ENCODE results near the gene OPN3. TPM values are rescaled to one million over a fixed set of nuclear protein-coding genes. Genes with fewer than 3 reads are reported as not detected.

Gene OPN3
- total RNA-seq, 2 donors from 2014 or later: 9.2 to 14.7 TPM

GRCh38 chr1:241600496-241600901, 39.7 kb downstream of the OPN3 start:
- peak; percentile 72 for ATAC-seq (replicated peaks)

GRCh38 chr1:241598249-241598648, 41.9 kb downstream of the OPN3 start:
- Mint-ChIP-seq H3K27me3 (no peaks in the 10 kb centered on the region), H3K4me3 (no peak overlapping the region), H3K9me3 (no peaks in the 10 kb centered on the region), H3K36me3 (ENCODE audit: low read depth) (peaks cover 26% of the 10 kb centered on the region), H3K27ac (no peak overlapping the region), H3K4me1 (peaks cover 1% of the 10 kb centered on the region)
- ATAC-seq (replicated peaks): no peak

More at GRCh38 chr1:241600496-241600901, 39.7 kb downstream of the OPN3 start:
- Mint-ChIP-seq H3K36me3 (ENCODE audit: low read depth) (peaks cover 16% of the 10 kb centered on the region), H3K27ac (no peak overlapping the region), H3K9me3 (no peaks in the 10 kb centered on the region), H3K27me3 (no peaks in the 10 kb centered on the region), H3K4me1 (peaks cover 4% of the 10 kb centered on the region), H3K4me3 (no peak overlapping the region)

GRCh38 chr1:241596633-241597032, 43.5 kb downstream of the OPN3 start:
- ATAC-seq (replicated peaks): no peak
- Mint-ChIP-seq H3K9me3 (no peaks in the 10 kb centered on the region), H3K27ac (no peak overlapping the region), H3K27me3 (no peaks in the 10 kb centered on the region), H3K36me3 (ENCODE audit: low read depth) (peaks cover 19% of the 10 kb centered on the region), H3K4me3 (no peak overlapping the region), H3K4me1 (peaks cover 9% of the 10 kb centered on the region)

DNA sequence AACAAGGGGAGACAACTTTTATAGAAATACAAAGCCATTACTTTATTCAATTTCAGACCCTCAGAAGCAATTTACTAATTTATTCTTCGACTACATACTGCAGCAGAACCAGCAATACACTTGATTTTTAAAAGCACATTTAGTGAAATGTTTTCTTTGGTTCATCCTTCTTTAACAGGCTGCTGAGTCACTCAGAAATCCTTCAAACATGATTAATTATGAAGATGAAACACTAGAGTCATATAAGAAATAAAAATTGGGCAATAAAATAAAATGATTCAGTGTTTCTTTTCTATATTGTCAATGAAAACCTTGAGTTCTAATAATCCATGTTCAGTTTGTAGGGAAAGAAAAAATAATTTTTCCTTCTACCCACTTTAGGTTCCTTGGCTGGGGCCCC, 47.0 kb downstream of the OPN3 start:
- peak overlapping the region; percentile 34 for H3K4me3 Mint-ChIP-seq

DNA sequence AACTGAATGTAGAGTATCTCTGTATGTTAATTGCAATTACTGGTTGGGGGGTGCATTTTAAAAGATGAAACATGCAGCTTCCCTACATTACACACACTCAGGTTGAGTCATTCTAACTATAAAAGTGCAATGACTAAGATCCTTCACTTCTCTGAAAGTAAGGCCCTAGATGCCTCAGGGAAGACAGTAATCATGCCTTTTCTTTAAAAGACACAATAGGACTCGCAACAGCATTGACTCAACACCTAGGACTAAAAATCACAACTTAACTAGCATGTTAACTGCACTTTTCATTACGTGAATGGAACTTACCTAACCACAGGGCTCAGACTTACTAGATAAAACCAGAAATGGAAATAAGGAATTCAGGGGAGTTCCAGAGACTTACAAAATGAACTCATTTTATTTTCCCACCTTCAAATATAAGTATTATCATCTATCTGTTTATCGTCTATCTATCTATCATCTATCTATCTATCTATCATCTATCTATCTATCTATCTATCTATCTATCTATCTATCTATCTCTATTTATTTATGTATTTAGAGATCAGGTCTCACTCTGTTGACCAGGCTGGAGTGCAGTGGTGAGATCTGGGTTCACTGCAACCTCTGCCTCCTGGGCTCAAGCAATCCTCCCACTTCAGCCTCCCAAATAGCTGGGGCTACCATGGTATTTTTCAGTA, 47.8 kb downstream of the OPN3 start:
- Mint-ChIP-seq H3K27ac (peak overlapping the region; percentile 69), H3K4me3 (peak overlapping the region; percentile 34), H3K27me3 (no peaks in the 10 kb centered on the region), H3K9me3 (no peaks in the 10 kb centered on the region), H3K36me3 (ENCODE audit: low read depth) (peaks cover 19% of the 10 kb centered on the region), H3K4me1 (peaks cover 12% of the 10 kb centered on the region)
- peak; percentile 96 for ATAC-seq (replicated peaks)

More for the DNA sequence above, 47.0 kb downstream of the OPN3 start:
- Mint-ChIP-seq H3K4me1 (peaks cover 12% of the 10 kb centered on the region), H3K9me3 (no peaks in the 10 kb centered on the region), H3K27ac (peak overlapping the region; percentile 69), H3K36me3 (ENCODE audit: low read depth) (peaks cover 19% of the 10 kb centered on the region), H3K27me3 (no peaks in the 10 kb centered on the region)
- ATAC-seq (replicated peaks): no peak

DNA sequence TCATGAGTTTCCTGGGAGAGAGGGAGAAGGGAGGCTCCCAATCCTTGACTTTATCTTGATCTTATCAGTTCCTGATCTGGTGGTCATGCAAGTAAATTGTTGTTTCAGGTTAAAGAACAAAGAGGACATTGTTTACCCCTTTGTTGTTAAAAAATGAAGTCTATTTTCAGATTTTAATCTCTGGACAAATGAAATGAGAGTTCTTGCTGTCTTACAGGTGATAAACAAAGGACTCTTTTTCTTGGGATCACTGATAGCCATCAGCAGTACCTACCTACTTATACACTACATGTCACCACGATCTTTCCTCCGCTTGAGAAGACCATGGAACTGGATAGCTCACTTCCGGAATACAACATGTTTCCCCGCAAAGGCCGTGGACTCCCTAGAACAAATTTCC, 48.4 kb downstream of the OPN3 start:
- H3K36me3 Mint-ChIP-seq (ENCODE audit: low read depth): peaks cover 19% of the 10 kb centered on the region
- H3K9me3 Mint-ChIP-seq: no peaks in the 10 kb centered on the region
- peak overlapping the region; percentile 34 for H3K4me3 Mint-ChIP-seq
- peaks cover 12% of the 10 kb centered on the region for H3K4me1 Mint-ChIP-seq
- ATAC-seq (replicated peaks): no peak
- no peaks in the 10 kb centered on the region for H3K27me3 Mint-ChIP-seq
- H3K27ac Mint-ChIP-seq: peak overlapping the region; percentile 69

- Mint-ChIP-seq H3K36me3 (ENCODE audit: low read depth) (peaks cover 19% of the 10 kb centered on the region), H3K27me3 (no peaks in the 10 kb centered on the region), H3K9me3 (no peaks in the 10 kb centered on the region), H3K4me1 (peaks cover 12% of the 10 kb centered on the region), H3K27ac (peak overlapping the region; percentile 69), H3K4me3 (peak overlapping the region; percentile 34)
- peak; percentile 62 for ATAC-seq (replicated peaks)
These were observed 48.9 kb downstream of the OPN3 start for GRCh38 chr1:241591317-241591716.

DNA sequence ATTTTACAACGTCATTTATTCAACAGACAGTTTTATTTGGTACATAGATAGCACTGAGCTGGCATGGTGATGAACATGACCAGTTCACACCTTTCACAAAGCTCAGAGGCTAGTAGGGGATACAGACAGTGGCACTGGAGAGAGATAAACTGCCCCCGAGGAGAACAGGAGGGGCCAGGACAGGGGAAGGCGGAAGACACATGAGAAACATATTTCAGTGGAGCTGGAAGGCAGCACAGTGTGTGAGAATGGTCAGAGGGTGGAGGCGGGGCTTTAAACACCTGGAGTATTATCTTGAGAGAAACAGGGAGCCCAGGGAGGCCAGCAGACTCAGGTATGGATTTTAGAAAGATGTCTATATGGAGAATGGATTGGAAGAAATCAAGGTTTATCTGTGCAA, 49.5 kb downstream of the OPN3 start:
- ATAC-seq (replicated peaks): no peak
- H3K27ac Mint-ChIP-seq: peak overlapping the region; percentile 60
- no peaks in the 10 kb centered on the region for H3K27me3 Mint-ChIP-seq
- H3K9me3 Mint-ChIP-seq: no peaks in the 10 kb centered on the region
- H3K36me3 Mint-ChIP-seq (ENCODE audit: low read depth): peaks cover 19% of the 10 kb centered on the region
- H3K4me1 Mint-ChIP-seq: peaks cover 12% of the 10 kb centered on the region
- no peak overlapping the region for H3K4me3 Mint-ChIP-seq

DNA sequence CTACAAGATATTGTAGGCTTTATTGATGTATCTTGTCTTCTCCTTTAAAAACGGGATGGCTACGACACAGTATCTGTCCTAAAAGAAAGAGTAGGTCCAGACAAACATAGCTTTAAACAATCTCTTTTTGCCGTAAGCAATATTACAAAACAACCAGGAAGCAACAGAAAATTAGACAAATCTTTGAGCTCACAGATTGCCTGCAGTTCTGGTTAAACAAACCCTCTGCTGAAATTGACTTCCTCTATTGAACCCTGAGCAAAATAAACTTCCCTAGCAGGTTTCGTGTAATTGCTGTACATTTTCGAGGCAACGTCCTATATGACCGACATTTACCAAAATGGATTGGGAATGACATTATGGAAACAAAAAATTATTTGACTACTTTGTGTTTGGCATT, 50.6 kb downstream of the OPN3 start:
- H3K36me3 Mint-ChIP-seq (ENCODE audit: low read depth): peaks cover 13% of the 10 kb centered on the region
- ATAC-seq (replicated peaks): no peak
- no peaks in the 10 kb centered on the region for H3K27me3 Mint-ChIP-seq
- peaks cover 12% of the 10 kb centered on the region for H3K4me1 Mint-ChIP-seq
- H3K4me3 Mint-ChIP-seq: no peak overlapping the region
- H3K27ac Mint-ChIP-seq: no peak overlapping the region
- H3K9me3 Mint-ChIP-seq: no peaks in the 10 kb centered on the region

GRCh38 chr1:241586905-241587512, 53.2 kb downstream of the OPN3 start:
- Mint-ChIP-seq H3K4me3 (no peak overlapping the region), H3K36me3 (ENCODE audit: low read depth) (no peaks in the 10 kb centered on the region), H3K4me1 (peaks cover 7% of the 10 kb centered on the region), H3K27me3 (peaks cover 12% of the 10 kb centered on the region), H3K9me3 (no peaks in the 10 kb centered on the region), H3K27ac (no peak overlapping the region)
- no peak for ATAC-seq (replicated peaks)

DNA sequence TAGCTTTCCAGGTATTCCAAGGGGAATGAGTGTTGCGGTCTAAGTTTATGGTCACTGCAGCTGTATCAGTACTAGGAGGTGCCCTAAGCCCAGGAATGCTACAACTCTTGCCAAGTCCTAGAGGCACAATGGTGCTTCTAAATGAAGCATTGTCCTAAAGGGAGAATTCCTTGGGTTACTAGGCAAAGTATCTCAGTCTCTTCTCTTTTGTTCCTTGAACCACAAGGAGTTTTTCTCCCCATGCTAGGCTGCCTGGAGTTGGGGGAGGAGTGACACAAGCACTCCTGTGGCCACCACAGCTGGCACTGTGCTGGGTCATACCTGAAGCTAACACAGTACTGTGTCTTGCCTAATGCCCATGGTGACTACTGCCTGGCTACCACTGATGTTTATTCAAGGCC, 57.2 kb downstream of the OPN3 start:
- no peak for ATAC-seq (replicated peaks)
- H3K36me3 Mint-ChIP-seq (ENCODE audit: low read depth): no peaks in the 10 kb centered on the region
- no peaks in the 10 kb centered on the region for H3K4me1 Mint-ChIP-seq
- H3K27me3 Mint-ChIP-seq: peaks cover 27% of the 10 kb centered on the region
- no peak overlapping the region for H3K4me3 Mint-ChIP-seq
- no peak overlapping the region for H3K27ac Mint-ChIP-seq
- no peaks in the 10 kb centered on the region for H3K9me3 Mint-ChIP-seq

GRCh38 chr1:241579434-241579833, 60.7 kb downstream of the OPN3 start:
- peaks cover 18% of the 10 kb centered on the region for H3K9me3 Mint-ChIP-seq
- H3K4me3 Mint-ChIP-seq: no peak overlapping the region
- no peaks in the 10 kb centered on the region for H3K36me3 Mint-ChIP-seq (ENCODE audit: low read depth)
- peak; percentile 42 for ATAC-seq (replicated peaks)
- no peaks in the 10 kb centered on the region for H3K4me1 Mint-ChIP-seq
- no peak overlapping the region for H3K27ac Mint-ChIP-seq
- H3K27me3 Mint-ChIP-seq: peaks cover 47% of the 10 kb centered on the region

GRCh38 chr1:241574154-241574553, 66.0 kb downstream of the OPN3 start:
- no peak for ATAC-seq (replicated peaks)
- Mint-ChIP-seq H3K27ac (no peak overlapping the region), H3K4me3 (no peak overlapping the region), H3K36me3 (ENCODE audit: low read depth) (no peaks in the 10 kb centered on the region), H3K4me1 (no peaks in the 10 kb centered on the region), H3K27me3 (peaks cover 32% of the 10 kb centered on the region), H3K9me3 (peaks cover 18% of the 10 kb centered on the region)

- no peak overlapping the region for H3K27ac Mint-ChIP-seq
- H3K4me1 Mint-ChIP-seq: no peaks in the 10 kb centered on the region
- H3K27me3 Mint-ChIP-seq: peaks cover 11% of the 10 kb centered on the region
- no peaks in the 10 kb centered on the region for H3K9me3 Mint-ChIP-seq
- H3K36me3 Mint-ChIP-seq (ENCODE audit: low read depth): no peaks in the 10 kb centered on the region
- ATAC-seq (replicated peaks): no peak
- no peak overlapping the region for H3K4me3 Mint-ChIP-seq
These were observed 70.3 kb downstream of the OPN3 start for GRCh38 chr1:241569848-241570247.

DNA sequence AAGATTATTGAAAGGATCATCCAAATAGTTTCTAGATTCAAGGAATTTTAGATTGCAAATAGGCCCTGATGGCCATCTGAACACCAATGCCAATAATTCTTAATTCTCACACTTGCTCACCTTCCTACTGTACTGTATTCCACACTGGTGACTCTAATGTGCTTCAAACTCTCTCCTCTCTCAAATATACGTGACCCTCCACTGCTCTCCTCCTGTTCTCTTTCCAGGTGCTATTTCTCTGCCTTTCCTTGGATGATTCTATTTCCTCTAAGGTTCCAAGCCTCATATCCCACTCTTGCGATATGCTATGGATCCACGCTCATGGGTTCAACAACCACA, 79.4 kb downstream of the OPN3 start:
- no peaks in the 10 kb centered on the region for H3K9me3 Mint-ChIP-seq
- H3K36me3 Mint-ChIP-seq (ENCODE audit: low read depth): no peaks in the 10 kb centered on the region
- no peak for ATAC-seq (replicated peaks)
- H3K27me3 Mint-ChIP-seq: peaks cover 3% of the 10 kb centered on the region
- H3K4me3 Mint-ChIP-seq: no peak overlapping the region
- no peaks in the 10 kb centered on the region for H3K4me1 Mint-ChIP-seq
- H3K27ac Mint-ChIP-seq: no peak overlapping the region
